Measurements from ENCODE around the gene CRACDL.
"Not testable (repeated sequence)": the region's sequence is repeated elsewhere in the genome, so short reads cannot be mapped to it uniquely, and the experiment has no call there.

CRACDL gene

DNA sequence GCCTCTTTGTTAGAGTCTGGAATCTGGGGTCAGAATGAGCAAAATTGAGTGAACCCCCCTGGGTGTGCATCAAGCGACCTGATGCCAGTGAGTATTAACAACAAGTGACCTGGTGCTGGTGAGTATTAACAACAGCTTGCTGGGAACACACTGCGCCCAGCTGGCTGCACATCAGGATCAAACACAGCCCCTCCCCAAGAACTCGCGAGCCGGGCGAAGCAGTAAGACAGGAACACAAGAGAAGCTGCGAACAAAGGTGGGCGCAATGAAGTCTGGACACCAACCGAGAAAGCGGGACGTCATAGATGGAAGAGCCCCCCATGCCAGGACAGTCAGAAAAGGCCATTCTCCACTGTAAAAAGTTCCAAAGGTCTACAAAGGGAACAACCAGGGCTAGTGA lies 34.3 kb downstream of the CRACDL start:
- no peaks in the 10 kb centered on the region for H3K9me2 ChIP-seq (replicated peaks; ENCODE audit: insufficient read depth, low read length)
- H3K27me3 ChIP-seq (ENCODE audit: low read length) = no peaks in the 10 kb centered on the region
- no peaks in the 10 kb centered on the region for H3K79me2 ChIP-seq (ENCODE audit: insufficient read depth, low read length)
- H4K20me1 ChIP-seq (ENCODE audit: low read depth, low read length) = no peaks in the 10 kb centered on the region
- H3K36me3 ChIP-seq (ENCODE audit: low read length) = no peaks in the 10 kb centered on the region
- no peaks in the 10 kb centered on the region for H3K9me3 ChIP-seq (ENCODE audit: insufficient read depth, low read length)
- no peak overlapping the region for H3K4me3 ChIP-seq (ENCODE audit: insufficient read depth, low read length, poor library complexity, severe bottlenecking)
- no peaks in the 10 kb centered on the region for H3F3A ChIP-seq (ENCODE audit: insufficient read depth)
- no peak overlapping the region for H3K4me2 ChIP-seq (ENCODE audit: low read depth, low read length, poor library complexity, severe bottlenecking)
- no peak overlapping the region for H3K27ac ChIP-seq (ENCODE audit: low read depth, low read length)
- H2AFZ ChIP-seq (ENCODE audit: low read depth, low read length, severe bottlenecking) = no peak overlapping the region
- no peak for TF ChIP-seq EZH2phosphoT487 (conservative IDR thresholded peaks at IDR 0.05; ENCODE audit: low read length)
- TF ChIP-seq, protein P1, sequence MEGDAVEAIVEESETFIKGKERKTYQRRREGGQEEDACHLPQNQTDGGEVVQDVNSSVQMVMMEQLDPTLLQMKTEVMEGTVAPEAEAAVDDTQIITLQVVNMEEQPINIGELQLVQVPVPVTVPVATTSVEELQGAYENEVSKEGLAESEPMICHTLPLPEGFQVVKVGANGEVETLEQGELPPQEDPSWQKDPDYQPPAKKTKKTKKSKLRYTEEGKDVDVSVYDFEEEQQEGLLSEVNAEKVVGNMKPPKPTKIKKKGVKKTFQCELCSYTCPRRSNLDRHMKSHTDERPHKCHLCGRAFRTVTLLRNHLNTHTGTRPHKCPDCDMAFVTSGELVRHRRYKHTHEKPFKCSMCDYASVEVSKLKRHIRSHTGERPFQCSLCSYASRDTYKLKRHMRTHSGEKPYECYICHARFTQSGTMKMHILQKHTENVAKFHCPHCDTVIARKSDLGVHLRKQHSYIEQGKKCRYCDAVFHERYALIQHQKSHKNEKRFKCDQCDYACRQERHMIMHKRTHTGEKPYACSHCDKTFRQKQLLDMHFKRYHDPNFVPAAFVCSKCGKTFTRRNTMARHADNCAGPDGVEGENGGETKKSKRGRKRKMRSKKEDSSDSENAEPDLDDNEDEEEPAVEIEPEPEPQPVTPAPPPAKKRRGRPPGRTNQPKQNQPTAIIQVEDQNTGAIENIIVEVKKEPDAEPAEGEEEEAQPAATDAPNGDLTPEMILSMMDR (IDR thresholded peaks at IDR 0.05; ENCODE audit: insufficient read depth, low read length, poor library complexity, severe bottlenecking) = no peak
- no peak overlapping the region for H3K9ac ChIP-seq (ENCODE audit: low read length)

GRCh38 chr2:98901291-98901690 lies 34.7 kb downstream of the CRACDL start:
- H3F3A ChIP-seq (ENCODE audit: insufficient read depth) = no peaks in the 10 kb centered on the region
- H2AFZ ChIP-seq (ENCODE audit: low read depth, low read length, severe bottlenecking) = no peak overlapping the region
- H3K4me2 ChIP-seq (ENCODE audit: low read depth, low read length, poor library complexity, severe bottlenecking) = no peak overlapping the region
- H3K9me2 ChIP-seq (replicated peaks; ENCODE audit: insufficient read depth, low read length) = no peaks in the 10 kb centered on the region
- H3K36me3 ChIP-seq (ENCODE audit: low read length) = no peaks in the 10 kb centered on the region
- no peak for TF ChIP-seq EZH2phosphoT487 (conservative IDR thresholded peaks at IDR 0.05; ENCODE audit: low read length)
- TF ChIP-seq, protein P1 (IDR thresholded peaks at IDR 0.05; ENCODE audit: insufficient read depth, low read length, poor library complexity, severe bottlenecking) = no peak
- H3K9ac ChIP-seq (ENCODE audit: low read length) = no peak overlapping the region
- no peaks in the 10 kb centered on the region for H4K20me1 ChIP-seq (ENCODE audit: low read depth, low read length)
- H3K79me2 ChIP-seq (ENCODE audit: insufficient read depth, low read length) = no peaks in the 10 kb centered on the region
- no peaks in the 10 kb centered on the region for H3K9me3 ChIP-seq (ENCODE audit: insufficient read depth, low read length)
- H3K27me3 ChIP-seq (ENCODE audit: low read length) = no peaks in the 10 kb centered on the region
- no peak overlapping the region for H3K4me3 ChIP-seq (ENCODE audit: insufficient read depth, low read length, poor library complexity, severe bottlenecking)
- H3K27ac ChIP-seq (ENCODE audit: low read depth, low read length) = no peak overlapping the region

DNA sequence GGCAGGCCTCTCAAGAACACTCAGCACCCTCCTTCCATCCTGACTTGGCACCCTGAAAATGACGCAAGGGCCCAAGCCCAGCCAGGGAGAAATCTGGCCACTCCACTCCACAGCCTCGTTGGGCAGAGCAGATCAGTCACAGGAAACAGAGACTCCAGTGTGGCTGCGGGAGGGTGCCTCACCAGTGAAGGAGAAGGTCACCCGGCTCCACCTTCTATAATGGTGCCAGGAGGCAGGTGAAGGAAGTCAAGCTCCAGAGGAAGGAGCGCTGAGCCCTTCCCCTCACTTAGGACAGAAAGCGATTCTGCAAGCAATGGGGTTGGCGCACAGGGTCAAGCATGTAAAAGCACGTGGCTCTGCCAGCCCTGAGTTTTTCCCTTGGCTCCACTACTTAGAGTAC lies 35.3 kb downstream of the CRACDL start:
- Histone ChIP-seq H3K27ac (ENCODE audit: low read depth, low read length) (no peak overlapping the region), H3K4me3 (ENCODE audit: insufficient read depth, low read length, poor library complexity, severe bottlenecking) (no peak overlapping the region), H4K20me1 (ENCODE audit: low read depth, low read length) (no peaks in the 10 kb centered on the region), H3F3A (ENCODE audit: insufficient read depth) (no peaks in the 10 kb centered on the region), H3K9me2 (replicated peaks; ENCODE audit: insufficient read depth, low read length) (no peaks in the 10 kb centered on the region), H3K9me3 (ENCODE audit: insufficient read depth, low read length) (no peaks in the 10 kb centered on the region), H3K79me2 (ENCODE audit: insufficient read depth, low read length) (no peaks in the 10 kb centered on the region), H3K9ac (ENCODE audit: low read length) (no peak overlapping the region), H2AFZ (ENCODE audit: low read depth, low read length, severe bottlenecking) (no peak overlapping the region), H3K4me2 (ENCODE audit: low read depth, low read length, poor library complexity, severe bottlenecking) (no peak overlapping the region), H3K36me3 (ENCODE audit: low read length) (no peaks in the 10 kb centered on the region), H3K27me3 (ENCODE audit: low read length) (no peaks in the 10 kb centered on the region)
- TF ChIP-seq, protein P1 (IDR thresholded peaks at IDR 0.05; ENCODE audit: insufficient read depth, low read length, poor library complexity, severe bottlenecking) = no peak
- no peak for TF ChIP-seq EZH2phosphoT487 (conservative IDR thresholded peaks at IDR 0.05; ENCODE audit: low read length)

DNA sequence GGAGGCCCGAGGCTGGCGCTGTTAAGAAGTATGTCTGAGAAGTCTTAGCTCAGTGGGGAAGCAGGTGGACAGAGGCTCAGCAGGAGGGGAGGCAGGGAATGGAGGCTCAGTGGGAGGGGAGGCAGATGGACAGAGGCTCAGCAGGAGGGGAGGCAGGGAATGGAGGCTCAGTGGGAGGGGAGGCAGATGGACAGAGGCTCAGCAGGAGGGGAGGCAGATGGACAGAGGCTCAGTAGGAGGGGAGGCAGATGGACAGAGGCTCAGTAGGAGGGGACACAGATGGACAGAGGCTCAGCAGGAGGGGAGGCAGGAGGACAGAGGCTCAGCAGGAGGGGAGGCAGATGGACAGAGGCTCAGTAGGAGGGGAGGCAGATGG lies 36.3 kb downstream of the CRACDL start:
- not testable (repeated sequence) for H3K4me2 ChIP-seq (ENCODE audit: low read depth, low read length, poor library complexity, severe bottlenecking); H2AFZ ChIP-seq (ENCODE audit: low read depth, low read length, severe bottlenecking); H3K79me2 ChIP-seq (ENCODE audit: insufficient read depth, low read length); H4K20me1 ChIP-seq (ENCODE audit: low read depth, low read length); H3K9me3 ChIP-seq (ENCODE audit: insufficient read depth, low read length); H3K36me3 ChIP-seq (ENCODE audit: low read length); H3F3A ChIP-seq (ENCODE audit: insufficient read depth); H3K4me3 ChIP-seq (ENCODE audit: insufficient read depth, low read length, poor library complexity, severe bottlenecking); H3K9ac ChIP-seq (ENCODE audit: low read length); H3K27ac ChIP-seq (ENCODE audit: low read depth, low read length); H3K9me2 ChIP-seq (replicated peaks; ENCODE audit: insufficient read depth, low read length); H3K27me3 ChIP-seq (ENCODE audit: low read length)
